ENCODE measurements around the gene LEPROT.

DNA sequence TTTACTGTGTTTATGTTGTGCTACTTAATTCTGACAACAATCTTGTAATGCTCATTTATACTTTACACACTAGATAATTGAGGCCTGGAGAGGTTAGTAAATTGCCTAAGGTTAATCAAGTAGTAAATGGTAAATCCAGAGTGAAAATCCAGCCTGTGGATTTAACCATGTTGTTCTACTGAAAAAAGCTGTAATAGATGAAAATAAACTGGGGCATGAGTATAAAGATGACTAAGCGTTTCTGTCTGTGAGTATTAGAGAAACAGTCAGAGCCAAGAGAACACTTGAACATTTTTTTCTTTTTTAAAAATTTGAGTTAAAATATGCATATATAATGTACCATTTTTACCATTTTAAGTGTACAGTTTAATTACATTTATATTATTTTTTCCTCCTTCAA is 47.9 kb upstream of the LEPROT start:
- no peak for TF ChIP-seq POLR2AphosphoS5 (IDR thresholded peaks at IDR 0.05; ENCODE audit: low read depth)
- TF ChIP-seq, protein P1, sequence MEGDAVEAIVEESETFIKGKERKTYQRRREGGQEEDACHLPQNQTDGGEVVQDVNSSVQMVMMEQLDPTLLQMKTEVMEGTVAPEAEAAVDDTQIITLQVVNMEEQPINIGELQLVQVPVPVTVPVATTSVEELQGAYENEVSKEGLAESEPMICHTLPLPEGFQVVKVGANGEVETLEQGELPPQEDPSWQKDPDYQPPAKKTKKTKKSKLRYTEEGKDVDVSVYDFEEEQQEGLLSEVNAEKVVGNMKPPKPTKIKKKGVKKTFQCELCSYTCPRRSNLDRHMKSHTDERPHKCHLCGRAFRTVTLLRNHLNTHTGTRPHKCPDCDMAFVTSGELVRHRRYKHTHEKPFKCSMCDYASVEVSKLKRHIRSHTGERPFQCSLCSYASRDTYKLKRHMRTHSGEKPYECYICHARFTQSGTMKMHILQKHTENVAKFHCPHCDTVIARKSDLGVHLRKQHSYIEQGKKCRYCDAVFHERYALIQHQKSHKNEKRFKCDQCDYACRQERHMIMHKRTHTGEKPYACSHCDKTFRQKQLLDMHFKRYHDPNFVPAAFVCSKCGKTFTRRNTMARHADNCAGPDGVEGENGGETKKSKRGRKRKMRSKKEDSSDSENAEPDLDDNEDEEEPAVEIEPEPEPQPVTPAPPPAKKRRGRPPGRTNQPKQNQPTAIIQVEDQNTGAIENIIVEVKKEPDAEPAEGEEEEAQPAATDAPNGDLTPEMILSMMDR (conservative IDR thresholded peaks at IDR 0.05; ENCODE audit: low read depth in 2 of 2), result no peak
- no peak for TF ChIP-seq CREB1 (CRISPR knock-in tag; IDR thresholded peaks at IDR 0.05; ENCODE audit: low read depth)
- TF ChIP-seq EZH2 (IDR thresholded peaks at IDR 0.05; ENCODE audit: low read depth, unreplicated experiment), result no peak
- no peak for TF ChIP-seq EZH2phosphoT487 (IDR thresholded peaks at IDR 0.05; ENCODE audit: unreplicated experiment)
- TF ChIP-seq, protein P2, sequence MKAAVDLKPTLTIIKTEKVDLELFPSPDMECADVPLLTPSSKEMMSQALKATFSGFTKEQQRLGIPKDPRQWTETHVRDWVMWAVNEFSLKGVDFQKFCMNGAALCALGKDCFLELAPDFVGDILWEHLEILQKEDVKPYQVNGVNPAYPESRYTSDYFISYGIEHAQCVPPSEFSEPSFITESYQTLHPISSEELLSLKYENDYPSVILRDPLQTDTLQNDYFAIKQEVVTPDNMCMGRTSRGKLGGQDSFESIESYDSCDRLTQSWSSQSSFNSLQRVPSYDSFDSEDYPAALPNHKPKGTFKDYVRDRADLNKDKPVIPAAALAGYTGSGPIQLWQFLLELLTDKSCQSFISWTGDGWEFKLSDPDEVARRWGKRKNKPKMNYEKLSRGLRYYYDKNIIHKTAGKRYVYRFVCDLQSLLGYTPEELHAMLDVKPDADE (IDR thresholded peaks at IDR 0.05), result no peak
- TF ChIP-seq JUNB (IDR thresholded peaks at IDR 0.05; ENCODE audit: unreplicated experiment), result no peak
- no peak for TF ChIP-seq NANOG (IDR thresholded peaks at IDR 0.05; ENCODE audit: borderline replicate concordance)
- no peak for TF ChIP-seq STAT1 (IDR thresholded peaks at IDR 0.05; ENCODE audit: unreplicated experiment)
- TF ChIP-seq ZNF114 (CRISPR knock-in tag; IDR thresholded peaks at IDR 0.05), result no peak
